Trophoblast cell (in vitro differentiated cells and primary cell): ENCODE data around the gene EBLN2.

ENCODE experiments used
- DNase-seq, 2 donors: peaks; one replicate each; pipeline ENCODE4 v3.0.0-alpha.2; 2016
- H2AFZ ChIP-seq: 2 replicates; pipeline ENCODE4 v1.6.1; 2013; ENCODE audit warnings: low read length, moderate library complexity, mild to moderate bottlenecking; ENCODE audit not compliant: insufficient read depth, poor library complexity
- H2AK5ac ChIP-seq: 2 replicates; pipeline ENCODE4 v1.6.1; 2013; ENCODE audit warnings: mild to moderate bottlenecking, low read length
- H2BK120ac ChIP-seq: 2 replicates; pipeline ENCODE4 v1.6.1; 2013; ENCODE audit warnings: low read length, mild to moderate bottlenecking, moderate library complexity; ENCODE audit not compliant: insufficient read depth, poor library complexity
- H2BK12ac ChIP-seq: 2 replicates; pipeline ENCODE4 v1.6.1; 2013; ENCODE audit warnings: mild to moderate bottlenecking, low read length, moderate library complexity
- H2BK5ac ChIP-seq: 2 replicates; pipeline ENCODE4 v1.6.1; 2013; ENCODE audit warnings: low read length, low read depth, moderate library complexity, mild to moderate bottlenecking; ENCODE audit not compliant: poor library complexity
- H3K14ac ChIP-seq: 2 replicates; pipeline ENCODE4 v1.6.1; 2013; ENCODE audit warnings: mild to moderate bottlenecking, low read length
- H3K18ac ChIP-seq: 2 replicates; pipeline ENCODE4 v1.6.1; 2013; ENCODE audit warnings: mild to moderate bottlenecking, low read length
- H3K23ac ChIP-seq: 2 replicates; pipeline ENCODE4 v1.6.1; 2013; ENCODE audit warnings: low read length
- H3K27ac ChIP-seq: 2 replicates; pipeline ENCODE4 v1.5.1; 2013; ENCODE audit warnings: low read depth, mild to moderate bottlenecking, inconsistent platforms, low read length, moderate library complexity
- H3K27me3 ChIP-seq: 2 replicates; pipeline ENCODE4 v1.6.1; 2013; ENCODE audit warnings: inconsistent platforms, mild to moderate bottlenecking, low read length, moderate library complexity; ENCODE audit not compliant: insufficient read depth
- H3K36me3 ChIP-seq, 2 experiments: 1 replicate in 1 of 2; 2 replicates in 1 of 2; pipeline ENCODE4 v1.6.1; 2013; ENCODE audit warnings: low read length in 2 of 2, mild to moderate bottlenecking in 2 of 2, moderate library complexity in 1 of 2; ENCODE audit not compliant: insufficient read depth in 2 of 2, control insufficient read depth in 1 of 2
- H3K4ac ChIP-seq: 2 replicates; pipeline ENCODE4 v1.6.1; 2013; ENCODE audit warnings: low read depth, mild to moderate bottlenecking, low read length, moderate library complexity
- H3K4me1 ChIP-seq, 2 experiments: 1 replicate in 1 of 2; 2 replicates in 1 of 2; pipeline ENCODE4 v1.6.1; 2013; ENCODE audit warnings: low read length in 2 of 2, mild to moderate bottlenecking in 2 of 2, moderate library complexity in 1 of 2; ENCODE audit not compliant: insufficient read depth in 2 of 2, control insufficient read depth in 1 of 2
- H3K4me2 ChIP-seq: 2 replicates; pipeline ENCODE4 v1.6.1; 2013; ENCODE audit warnings: inconsistent platforms, mild to moderate bottlenecking, low read length, moderate library complexity
- H3K4me3 ChIP-seq: 2 replicates; pipeline ENCODE4 v1.5.1; 2013; ENCODE audit warnings: mild to moderate bottlenecking, low read depth, low read length, inconsistent platforms
- H3K79me1 ChIP-seq: one replicate; pipeline ENCODE4 v1.6.1; 2013; ENCODE audit warnings: low read length
- H3K79me2 ChIP-seq: 2 replicates; pipeline ENCODE4 v1.6.1; 2013; ENCODE audit warnings: low read length, mild to moderate bottlenecking; ENCODE audit not compliant: control insufficient read depth, insufficient read depth, poor library complexity
- H3K9ac ChIP-seq: 2 replicates; pipeline ENCODE4 v1.6.1; 2013; ENCODE audit warnings: mild to moderate bottlenecking, low read length
- H3K9me3 ChIP-seq: 2 replicates; pipeline ENCODE4 v1.6.1; 2013; ENCODE audit warnings: low read depth, mild to moderate bottlenecking, control low read depth, inconsistent platforms, low read length; ENCODE audit not compliant: insufficient read depth
- H4K12ac ChIP-seq: 2 replicates; pipeline ENCODE4 v1.6.1; 2013; ENCODE audit warnings: low read depth, mild to moderate bottlenecking, low read length, moderate library complexity
- H4K8ac ChIP-seq: 2 replicates; pipeline ENCODE4 v1.6.1; 2013; ENCODE audit warnings: low read depth, mild to moderate bottlenecking, low read length, moderate library complexity
- H4K91ac ChIP-seq: one replicate; pipeline ENCODE4 v1.6.1; 2013; ENCODE audit warnings: low read depth, mild to moderate bottlenecking, low read length, moderate library complexity
- WGBS: extraction: QIAGEN DNeasy Blood & Tissue Kit; methylation state at CpG from one replicate; pipeline ENCODE4 v1.1.7; 2013; ENCODE audit warnings: missing lambda C conversion rate; ENCODE audit not compliant: insufficient read length, insufficient coverage; ENCODE audit errors: extremely low coverage; 5-methylcytosine and 5-hydroxymethylcytosine counted together

Gene EBLN2

DNA sequence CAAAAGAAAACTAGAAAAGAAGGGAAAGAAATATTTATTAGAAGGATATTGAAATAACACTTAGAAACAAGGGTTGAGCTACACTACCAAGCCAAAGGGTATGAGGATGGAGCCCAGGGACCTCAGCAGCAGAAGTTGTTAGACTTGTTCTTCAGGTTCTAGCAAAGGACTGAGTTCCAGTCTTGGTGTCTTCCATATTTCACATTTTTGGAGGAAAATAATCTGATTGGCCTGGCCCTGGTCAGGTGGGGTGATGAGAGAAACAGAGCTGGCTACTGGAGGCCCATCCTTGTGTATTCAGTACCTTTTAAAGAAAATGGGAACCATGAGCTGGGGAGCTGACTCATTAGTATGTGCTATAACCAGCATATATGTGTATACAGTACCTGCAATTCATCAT is 36.6 kb upstream of the EBLN2 start:
- Histone ChIP-seq H3K79me2 (peaks cover 27% of the 10 kb centered on the region), H3K9me3 (no peaks in the 10 kb centered on the region), H3K4me2 (no peak overlapping the region), H3K9ac (no peak overlapping the region), H4K12ac (no peak overlapping the region), H4K91ac (no peak overlapping the region), H3K23ac (no peak overlapping the region), H2AFZ (no peak overlapping the region), H2AK5ac (no peak overlapping the region), H3K27ac (peak overlapping the region; percentile 14), H2BK12ac (no peak overlapping the region), H3K27me3 (no peaks in the 10 kb centered on the region), H3K14ac (no peak overlapping the region), H4K8ac (no peak overlapping the region), H3K79me1 (peaks cover 2% of the 10 kb centered on the region), H2BK5ac (no peak overlapping the region), H3K4me3 (no peak overlapping the region), H3K4me1 (peaks cover 6 to 11% of the 10 kb centered on the region in 2 experiments), H2BK120ac (no peak overlapping the region), H3K4ac (peak overlapping the region; percentile 52), H3K36me3 (peaks cover 2 to 4% of the 10 kb centered on the region in 2 experiments), H3K18ac (no peak overlapping the region)
- peak; percentile 84 to 98 for DNase-seq

DNA sequence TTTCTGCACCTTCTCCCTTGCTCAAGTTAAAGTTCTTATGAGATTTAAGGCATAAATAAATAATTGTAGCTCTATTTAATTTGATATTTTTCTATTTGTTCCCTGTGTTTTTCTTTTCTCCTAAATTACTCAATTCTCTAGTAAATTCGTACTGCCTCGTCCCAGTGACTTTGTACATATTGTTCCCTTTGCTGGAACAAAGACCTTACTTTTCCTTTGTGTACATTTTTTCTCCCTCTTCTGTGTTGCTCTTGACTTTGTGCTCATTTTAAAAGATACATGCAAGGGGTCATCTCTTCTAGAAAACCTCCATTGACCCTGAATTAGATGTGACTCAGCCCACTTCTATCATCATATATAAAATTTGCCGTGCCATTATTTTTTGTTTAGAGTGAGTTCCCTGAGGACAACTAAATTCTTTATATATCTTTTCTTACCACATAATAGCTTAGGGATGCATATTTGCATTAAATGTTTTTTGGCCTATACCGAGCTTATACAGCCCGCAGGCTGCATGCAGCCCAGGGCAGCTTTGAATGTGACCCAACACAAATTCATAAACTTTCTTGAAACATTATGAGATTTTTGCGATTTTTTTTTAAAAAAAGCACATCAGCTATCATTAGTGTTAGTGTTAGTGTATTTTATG is 35.2 kb upstream of the EBLN2 start:
- Histone ChIP-seq H3K4me3 (no peak overlapping the region), H4K91ac (no peak overlapping the region), H4K8ac (no peak overlapping the region), H2AK5ac (no peak overlapping the region), H3K36me3 (peaks cover 2 to 4% of the 10 kb centered on the region in 2 experiments), H3K79me1 (peaks cover 2% of the 10 kb centered on the region), H3K27ac (no peak overlapping the region), H3K4ac (peak overlapping the region; percentile 82), H3K4me1 (peaks cover 6 to 9% of the 10 kb centered on the region in 2 experiments), H3K23ac (no peak overlapping the region), H2BK120ac (no peak overlapping the region), H3K4me2 (no peak overlapping the region), H3K79me2 (peaks cover 22% of the 10 kb centered on the region), H2AFZ (no peak overlapping the region), H3K9ac (no peak overlapping the region), H3K14ac (no peak overlapping the region), H3K27me3 (no peaks in the 10 kb centered on the region), H3K9me3 (no peaks in the 10 kb centered on the region), H2BK5ac (no peak overlapping the region), H2BK12ac (no peak overlapping the region), H3K18ac (no peak overlapping the region), H4K12ac (no peak overlapping the region)
- WGBS, result no CpG with 5 or more reads among the region's 6 CpGs
- no peak for DNase-seq

DNA sequence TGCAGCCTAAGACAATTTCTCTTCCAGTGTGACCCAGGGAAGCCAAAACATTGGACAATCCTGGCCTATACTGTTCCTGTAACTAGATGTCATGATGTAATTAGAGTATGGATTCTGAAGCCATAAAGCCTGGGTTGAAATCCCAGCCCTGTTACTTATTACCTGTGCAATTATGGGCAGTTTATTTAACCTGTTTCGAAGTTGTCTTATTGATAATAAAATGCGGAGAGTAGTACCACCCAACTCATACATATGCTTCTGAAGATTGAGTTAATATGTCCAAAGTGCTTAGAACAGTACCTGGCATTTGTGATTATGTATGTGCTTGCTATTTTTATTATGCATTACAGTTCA is 34.7 kb upstream of the EBLN2 start:
- Histone ChIP-seq H4K12ac (no peak overlapping the region), H3K4me1 (peaks cover 6 to 9% of the 10 kb centered on the region in 2 experiments), H3K23ac (no peak overlapping the region), H2BK120ac (no peak overlapping the region), H3K79me1 (peaks cover 2% of the 10 kb centered on the region), H2AK5ac (no peak overlapping the region), H4K91ac (no peak overlapping the region), H3K27me3 (no peaks in the 10 kb centered on the region), H3K18ac (no peak overlapping the region), H3K4me2 (no peak overlapping the region), H3K27ac (no peak overlapping the region), H3K79me2 (peaks cover 24% of the 10 kb centered on the region), H3K14ac (no peak overlapping the region), H2AFZ (no peak overlapping the region), H2BK5ac (no peak overlapping the region), H2BK12ac (no peak overlapping the region), H3K9me3 (no peaks in the 10 kb centered on the region), H4K8ac (no peak overlapping the region), H3K4me3 (no peak overlapping the region), H3K36me3 (peaks cover 2 to 4% of the 10 kb centered on the region in 2 experiments), H3K4ac (peak overlapping the region; percentile 82), H3K9ac (no peak overlapping the region)
- no CpG with 5 or more reads among the region's 2 CpGs for WGBS
- no peak for DNase-seq

DNA sequence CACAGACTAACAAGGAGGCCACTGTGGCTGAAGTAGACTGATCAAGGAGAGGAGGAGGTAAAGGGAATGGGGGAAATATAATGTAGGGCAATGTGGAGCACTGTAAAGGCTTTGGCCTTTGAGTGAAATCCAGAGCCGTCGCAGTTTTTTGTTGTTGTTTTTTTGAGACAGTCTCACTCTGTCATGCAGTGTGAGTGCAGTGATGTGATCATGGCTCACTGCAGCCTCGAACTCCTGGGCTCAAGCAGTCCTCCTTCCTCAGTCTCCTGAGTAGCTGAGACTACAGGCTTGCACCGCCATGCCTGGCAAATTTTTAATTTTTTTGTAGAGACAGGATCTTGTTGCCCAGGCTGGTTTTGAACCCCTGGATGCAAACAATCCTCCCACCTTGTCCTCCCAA is 32.7 kb upstream of the EBLN2 start:
- Histone ChIP-seq H3K4ac (peak overlapping the region; percentile 95), H3K27ac (no peak overlapping the region), H3K79me1 (peaks cover 2% of the 10 kb centered on the region), H3K18ac (no peak overlapping the region), H3K36me3 (peaks cover 2 to 3% of the 10 kb centered on the region in 2 experiments), H3K23ac (no peak overlapping the region), H2BK120ac (no peak overlapping the region), H2AK5ac (no peak overlapping the region), H3K9me3 (no peaks in the 10 kb centered on the region), H3K4me3 (no peak overlapping the region), H3K9ac (no peak overlapping the region), H2BK12ac (no peak overlapping the region), H3K27me3 (no peaks in the 10 kb centered on the region), H3K4me1 (peaks cover 3 to 9% of the 10 kb centered on the region in 2 experiments), H3K14ac (no peak overlapping the region), H3K4me2 (no peak overlapping the region), H4K91ac (no peak overlapping the region), H3K79me2 (peaks cover 19% of the 10 kb centered on the region), H2BK5ac (no peak overlapping the region), H2AFZ (no peak overlapping the region), H4K8ac (no peak overlapping the region), H4K12ac (no peak overlapping the region)
- DNase-seq, result no peak
- no CpG with 5 or more reads among the region's 4 CpGs for WGBS
